ENCODE data around the gene ERCC5. TPM values are rescaled to one million over a fixed set of nuclear protein-coding genes. Genes with fewer than 3 reads are reported as not detected.

The ERCC5 gene
- total and polyA plus RNA-seq, 2 experiments from 2014 or later: 49.2 to 78.5 TPM

- H4K20me1 ChIP-seq (ENCODE audit: insufficient read depth): no peaks in the 10 kb centered on the region
- TF ChIP-seq EZH2phosphoT487 (IDR thresholded peaks at IDR 0.05; ENCODE audit: insufficient read depth, low read depth) (no peak), EZH2 (IDR thresholded peaks at IDR 0.05; ENCODE audit: insufficient read depth, poor library complexity, severe bottlenecking) (no peak)
- 92 to 93% methylated on average over 7 of the region's 7 CpGs for WGBS, 2 experiments (ENCODE audit: low coverage in 1 of 2, low lambda C conversion rate in 2 of 2, missing lambda C conversion rate in 2 of 2)
- no peak overlapping the region for H3K4me3 ChIP-seq
- peaks cover 13% of the 10 kb centered on the region; the same call in 1 of the 2 replicates for H3F3A ChIP-seq (ENCODE audit: insufficient read depth)
- DNase-seq: no peak
- no peak overlapping the region for H3K4me2 ChIP-seq (ENCODE audit: unreplicated experiment)
- H3K79me2 ChIP-seq (ENCODE audit: insufficient read depth): peaks cover 96% of the 10 kb centered on the region
- no peaks in the 10 kb centered on the region for H3K9me3 ChIP-seq (ENCODE audit: low read depth)
- peaks cover 33% of the 10 kb centered on the region for H3K4me1 ChIP-seq (ENCODE audit: insufficient read depth)
- peaks cover 9% of the 10 kb centered on the region for H3K36me3 ChIP-seq (ENCODE audit: low read depth)
- in situ Hi-C loops (cut with MboI): no loop called here
- H3K27ac ChIP-seq: no peak overlapping the region
- no peak overlapping the region for H2AFZ ChIP-seq
- no peak overlapping the region for H3K9ac ChIP-seq
- H3K27me3 ChIP-seq (replicated peaks; ENCODE audit: insufficient read depth): no peaks in the 10 kb centered on the region
- no peaks in the 10 kb centered on the region for H3K9me2 ChIP-seq (ENCODE audit: insufficient read depth)
Measured at GRCh38 chr13:102814025-102814607, 31.7 kb upstream of the ERCC5 start.

GRCh38 chr13:102814793-102815192 is 31.0 kb upstream of the ERCC5 start:
- Histone ChIP-seq H3F3A (ENCODE audit: insufficient read depth) (peaks cover 13% of the 10 kb centered on the region; the same call in 1 of the 2 replicates), H3K9ac (no peak overlapping the region), H3K27ac (no peak overlapping the region), H3K9me2 (ENCODE audit: insufficient read depth) (no peaks in the 10 kb centered on the region), H3K4me1 (ENCODE audit: insufficient read depth) (peaks cover 33% of the 10 kb centered on the region), H3K27me3 (replicated peaks; ENCODE audit: insufficient read depth) (no peaks in the 10 kb centered on the region), H2AFZ (no peak overlapping the region), H4K20me1 (ENCODE audit: insufficient read depth) (no peaks in the 10 kb centered on the region), H3K9me3 (ENCODE audit: low read depth) (no peaks in the 10 kb centered on the region), H3K36me3 (ENCODE audit: low read depth) (peaks cover 9% of the 10 kb centered on the region), H3K4me3 (no peak overlapping the region), H3K4me2 (ENCODE audit: unreplicated experiment) (no peak overlapping the region), H3K79me2 (ENCODE audit: insufficient read depth) (peaks cover 92% of the 10 kb centered on the region)
- in situ Hi-C loops (cut with MboI): no loop called here
- no peak for TF ChIP-seq EZH2 (IDR thresholded peaks at IDR 0.05; ENCODE audit: insufficient read depth, poor library complexity, severe bottlenecking)
- TF ChIP-seq EZH2phosphoT487 (IDR thresholded peaks at IDR 0.05; ENCODE audit: insufficient read depth, low read depth): no peak
- no peak for DNase-seq
- 80 to 81% methylated on average over 6 of the region's 6 CpGs for WGBS, 2 experiments (ENCODE audit: low coverage in 1 of 2, low lambda C conversion rate in 2 of 2, missing lambda C conversion rate in 2 of 2)

- Histone ChIP-seq H3K4me2 (ENCODE audit: unreplicated experiment) (no peak overlapping the region), H3K4me1 (ENCODE audit: insufficient read depth) (peaks cover 33% of the 10 kb centered on the region), H3K9me3 (ENCODE audit: low read depth) (no peaks in the 10 kb centered on the region), H3F3A (ENCODE audit: insufficient read depth) (peaks cover 13% of the 10 kb centered on the region; the same call in 1 of the 2 replicates), H3K9ac (no peak overlapping the region), H3K79me2 (ENCODE audit: insufficient read depth) (peaks cover 82% of the 10 kb centered on the region), H4K20me1 (ENCODE audit: insufficient read depth) (no peaks in the 10 kb centered on the region), H3K36me3 (ENCODE audit: low read depth) (peaks cover 3% of the 10 kb centered on the region; the same call in 1 of the 2 replicates), H3K27me3 (replicated peaks; ENCODE audit: insufficient read depth) (no peaks in the 10 kb centered on the region), H3K4me3 (no peak overlapping the region), H2AFZ (no peak overlapping the region), H3K27ac (no peak overlapping the region), H3K9me2 (ENCODE audit: insufficient read depth) (no peaks in the 10 kb centered on the region)
- TF ChIP-seq EZH2 (IDR thresholded peaks at IDR 0.05; ENCODE audit: insufficient read depth, poor library complexity, severe bottlenecking) (no peak), EZH2phosphoT487 (IDR thresholded peaks at IDR 0.05; ENCODE audit: insufficient read depth, low read depth) (no peak)
- in situ Hi-C loops (cut with MboI): no loop called here
- 91 to 94% methylated on average over 5 of the region's 5 CpGs for WGBS, 2 experiments (ENCODE audit: low coverage in 1 of 2, low lambda C conversion rate in 2 of 2, missing lambda C conversion rate in 2 of 2)
- DNase-seq: no peak
Measured at GRCh38 chr13:102815788-102816187, 30.0 kb upstream of the ERCC5 start.

- no peaks in the 10 kb centered on the region for H3K9me3 ChIP-seq (ENCODE audit: low read depth)
- H4K20me1 ChIP-seq (ENCODE audit: insufficient read depth): no peaks in the 10 kb centered on the region
- in situ Hi-C loops (cut with MboI): no loop called here
- WGBS, 2 experiments (ENCODE audit: low coverage in 1 of 2, low lambda C conversion rate in 2 of 2, missing lambda C conversion rate in 2 of 2): 25% methylated on average over 4 of the region's 4 CpGs
- H3K9me2 ChIP-seq (ENCODE audit: insufficient read depth): no peaks in the 10 kb centered on the region
- H3K9ac ChIP-seq: no peak overlapping the region
- DNase-seq: peak; percentile 30
- H3K4me2 ChIP-seq (ENCODE audit: unreplicated experiment): no peak overlapping the region
- peaks cover 33% of the 10 kb centered on the region for H3K4me1 ChIP-seq (ENCODE audit: insufficient read depth)
- H3K36me3 ChIP-seq (ENCODE audit: low read depth): peaks cover 1% of the 10 kb centered on the region; the same call in 1 of the 2 replicates
- H3K27me3 ChIP-seq (replicated peaks; ENCODE audit: insufficient read depth): no peaks in the 10 kb centered on the region
- no peak overlapping the region for H2AFZ ChIP-seq
- peaks cover 74% of the 10 kb centered on the region for H3K79me2 ChIP-seq (ENCODE audit: insufficient read depth)
- TF ChIP-seq EZH2phosphoT487 (IDR thresholded peaks at IDR 0.05; ENCODE audit: insufficient read depth, low read depth) (no peak), EZH2 (IDR thresholded peaks at IDR 0.05; ENCODE audit: insufficient read depth, poor library complexity, severe bottlenecking) (no peak)
- peaks cover 13% of the 10 kb centered on the region; the same call in 1 of the 2 replicates for H3F3A ChIP-seq (ENCODE audit: insufficient read depth)
- no peak overlapping the region for H3K4me3 ChIP-seq
- no peak overlapping the region for H3K27ac ChIP-seq
Measured at GRCh38 chr13:102816708-102817107, 29.1 kb upstream of the ERCC5 start.

Data from GM23248 (cell line).